Motor neuron (in vitro differentiated cells): ENCODE measurements around the gene SPINT1. TPM values are rescaled to one million over a fixed set of nuclear protein-coding genes. Genes with fewer than 3 reads are reported as not detected.

Experiments
- ATAC-seq, 8 experiments: fragments of 200-7000 bp; cut with Tn5 transposase; replicated peaks in 6 of 8; 2 replicates each; pipeline ENCODE4 v1.8.0; 2021; ENCODE audit warnings: mild to moderate bottlenecking in 8 of 8, moderate library complexity in 8 of 8
- H3K27ac ChIP-seq, 2 donors: fragments of 250-450 bp; sonication (Bioruptor Pico); 2 replicates each; pipeline ENCODE4 v1.9.0; 2021; ENCODE audit warnings: antibody characterized with exemption in 2 of 2, mild to moderate bottlenecking in 2 of 2, moderate library complexity in 1 of 2
- H3K4me1 ChIP-seq, 2 donors: fragments of 250-450 bp; sonication (Bioruptor Pico); replicated peaks in 1 of 2; 2 replicates each; pipeline ENCODE4 v1.6.1; 2021; ENCODE audit warnings: antibody characterized with exemption in 2 of 2, mild to moderate bottlenecking in 2 of 2, moderate library complexity in 1 of 2
- H3K4me3 ChIP-seq, 5 donors: fragments of 250-450 bp; sonication (Bioruptor Pico); 2 replicates each; pipeline ENCODE4 v1.9.0; 2021; ENCODE audit warnings: antibody characterized with exemption in 5 of 5, mild to moderate bottlenecking in 5 of 5, moderate library complexity in 4 of 5
- WGBS, 10 experiments: fragments of 450-650 bp; shearing (Covaris generic); methylation state at CpG; one replicate each; pipeline ENCODE4 v1.0.0; 2022; 5-methylcytosine and 5-hydroxymethylcytosine counted together
- in situ Hi-C, 9 experiments: fragments of 400-800 bp; cut with MboI; loops; one replicate each; pipeline ENCODE4 v1.15.0; 2021; ENCODE audit warnings: low sequenced_read_pairs in 9 of 9, low pct_unique_long_range_greater_than_20kb in 2 of 9; ENCODE audit not compliant: unreplicated experiment in 9 of 9
- total RNA-seq, 8 experiments: library from RNA; unstranded; fragments of 300-600 nt; gene quantifications; 2 replicates each; pipeline versions ENCODE4 v1.2.3 to v1.2.4, GENCODE V29; 2022

The SPINT1 gene
- total RNA-seq, 8 experiments from 2014 or later: 0.09 to 1.9 (median 0.37) TPM

DNA sequence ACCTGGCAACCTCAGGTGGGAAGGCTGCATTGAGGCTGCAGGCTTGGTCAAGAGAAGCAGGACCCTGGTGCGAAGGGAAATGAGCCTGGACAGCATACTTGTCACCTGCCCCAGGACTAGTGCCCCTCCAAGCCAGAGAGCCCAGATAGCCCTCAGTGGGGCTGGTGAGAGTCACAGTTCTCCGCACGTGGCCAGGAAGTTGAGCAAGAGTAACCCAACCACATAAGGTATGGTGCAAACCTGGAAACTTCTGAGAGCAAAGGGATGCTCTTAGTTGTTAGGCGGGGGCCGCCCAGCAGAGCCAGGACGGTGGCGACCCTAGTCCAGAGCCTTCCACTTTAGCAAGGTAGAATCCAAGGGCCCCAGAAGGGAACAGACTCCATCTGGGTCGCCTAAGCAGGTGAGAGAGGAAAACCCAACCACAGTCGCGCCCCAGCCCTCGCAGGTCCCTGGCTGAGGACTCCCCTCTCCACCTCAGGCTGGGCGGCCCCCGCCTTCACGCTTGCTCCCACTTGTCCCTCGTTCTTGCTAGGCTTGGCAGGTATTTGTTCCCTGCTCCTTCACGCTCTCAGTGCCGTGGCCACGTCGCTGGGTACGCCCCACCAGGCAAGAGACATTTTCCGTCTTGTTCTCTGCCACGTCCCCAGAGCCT, 49.3 kb downstream of the SPINT1 start:
- Histone ChIP-seq H3K4me1 (peaks cover 3 to 5% of the 10 kb centered on the region in 2 donors), H3K27ac (no peak overlapping the region), H3K4me3 (no peak overlapping the region)
- no peak for ATAC-seq
- 71 to 96% (median 94%) methylated on average over 2 to 16 of the region's 22 CpGs; no CpG with 5 or more reads in 6 of the 10 experiments for WGBS, 10 experiments
- in situ Hi-C loops: no loop called here

GRCh38 chr15:40893733-40894680, 50.2 kb downstream of the SPINT1 start, which contains the start of gene VPS18:
Gene VPS18 (plus strand): TSS chr15:40894450. CDS start chr15:40894769, 319 bp downstream.
- peak within 1 kb of the TSS; percentile 62 to 78 for H3K27ac ChIP-seq
- WGBS, 10 experiments: 0 to 80% (median 21%) methylated on average over 1 to 14 of the region's 55 CpGs; no CpG with 5 or more reads in 5 of the 10 experiments
- in situ Hi-C loops: no loop called here
- peak within 1 kb of the TSS; percentile 63 to 67 (median 65) for H3K4me3 ChIP-seq
- peak; percentile 90 to 97 (median 95) for ATAC-seq
- H3K4me1 ChIP-seq: peaks cover 3 to 5% of the 10 kb centered on the region in 2 donors

GRCh38 chr15:40894681-40895448, 51.0 kb downstream of the SPINT1 start:
- Histone ChIP-seq H3K4me3 (peak overlapping the region; percentile 63 to 67 (median 65)), H3K27ac (peak overlapping the region; percentile 62 to 78), H3K4me1 (peaks cover 3 to 5% of the 10 kb centered on the region in 2 donors)
- 0 to 4% (median 0%) methylated on average over 2 to 12 of the region's 33 CpGs; no CpG with 5 or more reads in 3 of the 10 experiments for WGBS, 10 experiments
- ATAC-seq: peak; percentile 11 to 66 (median 22)
- in situ Hi-C loops: no loop called here

DNA sequence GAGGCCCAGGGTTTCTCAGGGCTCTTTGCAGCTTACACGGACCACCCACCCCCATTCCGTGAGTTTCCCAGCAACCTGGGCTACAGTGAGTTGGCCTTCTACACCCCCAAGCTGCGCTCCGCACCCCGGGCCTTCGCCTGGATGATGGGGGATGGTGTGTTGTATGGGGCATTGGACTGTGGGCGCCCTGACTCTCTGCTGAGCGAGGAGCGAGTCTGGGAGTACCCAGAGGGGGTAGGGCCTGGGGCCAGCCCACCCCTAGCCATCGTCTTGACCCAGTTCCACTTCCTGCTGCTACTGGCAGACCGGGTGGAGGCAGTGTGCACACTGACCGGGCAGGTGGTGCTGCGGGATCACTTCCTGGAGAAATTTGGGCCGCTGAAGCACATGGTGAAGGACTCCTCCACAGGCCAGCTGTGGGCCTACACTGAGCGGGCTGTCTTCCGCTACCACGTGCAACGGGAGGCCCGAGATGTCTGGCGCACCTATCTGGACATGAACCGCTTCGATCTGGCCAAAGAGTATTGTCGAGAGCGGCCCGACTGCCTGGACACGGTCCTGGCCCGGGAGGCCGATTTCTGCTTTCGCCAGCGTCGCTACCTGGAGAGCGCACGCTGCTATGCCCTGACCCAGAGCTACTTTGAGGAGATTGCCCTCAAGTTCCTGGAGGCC, 55.8 kb downstream of the SPINT1 start:
- peaks cover 3 to 5% of the 10 kb centered on the region in 2 donors for H3K4me1 ChIP-seq
- ATAC-seq: peak in 3 of 8 experiments; percentile 2 to 11 (median 4)
- no peak overlapping the region for H3K27ac ChIP-seq
- in situ Hi-C loops: loop anchor here in 3 of 9 experiments (10.0 to 25.0 kb wide), 2 partner anchors 113 to 125 kb away; no protein-coding TSS in a partner anchor
- no peak overlapping the region for H3K4me3 ChIP-seq
- WGBS, 10 experiments: 70 to 100% (median 92%) methylated on average over 1 to 14 of the region's 33 CpGs; no CpG with 5 or more reads in 4 of the 10 experiments

DNA sequence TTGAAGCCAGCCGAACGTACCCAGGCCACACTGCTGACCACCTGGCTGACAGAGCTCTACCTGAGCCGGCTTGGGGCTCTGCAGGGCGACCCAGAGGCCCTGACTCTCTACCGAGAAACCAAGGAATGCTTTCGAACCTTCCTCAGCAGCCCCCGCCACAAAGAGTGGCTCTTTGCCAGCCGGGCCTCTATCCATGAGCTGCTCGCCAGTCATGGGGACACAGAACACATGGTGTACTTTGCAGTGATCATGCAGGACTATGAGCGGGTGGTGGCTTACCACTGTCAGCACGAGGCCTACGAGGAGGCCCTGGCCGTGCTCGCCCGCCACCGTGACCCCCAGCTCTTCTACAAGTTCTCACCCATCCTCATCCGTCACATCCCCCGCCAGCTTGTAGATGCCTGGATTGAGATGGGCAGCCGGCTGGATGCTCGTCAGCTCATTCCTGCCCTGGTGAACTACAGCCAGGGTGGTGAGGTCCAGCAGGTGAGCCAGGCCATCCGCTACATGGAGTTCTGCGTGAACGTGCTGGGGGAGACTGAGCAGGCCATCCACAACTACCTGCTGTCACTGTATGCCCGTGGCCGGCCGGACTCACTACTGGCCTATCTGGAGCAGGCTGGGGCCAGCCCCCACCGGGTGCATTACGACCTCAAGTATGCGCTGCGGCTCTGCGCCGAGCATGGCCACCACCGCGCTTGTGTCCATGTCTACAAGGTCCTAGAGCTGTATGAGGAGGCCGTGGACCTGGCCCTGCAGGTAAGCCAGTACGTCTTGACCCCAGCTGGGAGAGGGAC, 56.6 kb downstream of the SPINT1 start:
- Histone ChIP-seq H3K27ac (no peak overlapping the region), H3K4me1 (peaks cover 2 to 3% of the 10 kb centered on the region in 2 donors), H3K4me3 (no peak overlapping the region)
- in situ Hi-C loops: loop anchor here in 3 of 9 experiments (10.0 to 25.0 kb wide), 2 partner anchors 112 to 124 kb away; no protein-coding TSS in a partner anchor
- WGBS, 10 experiments: 80 to 100% (median 93%) methylated on average over 1 to 23 of the region's 36 CpGs; no CpG with 5 or more reads in 5 of the 10 experiments
- ATAC-seq: no peak

GRCh38 chr15:40901053-40901443, 57.2 kb downstream of the SPINT1 start:
- Histone ChIP-seq H3K27ac (no peak overlapping the region), H3K4me3 (no peak overlapping the region), H3K4me1 (no peaks in the 10 kb centered on the region)
- no peak for ATAC-seq
- in situ Hi-C loops: loop anchor here in 3 of 9 experiments (10.0 to 25.0 kb wide), 2 partner anchors 111 to 124 kb away; no protein-coding TSS in a partner anchor
- 93 to 100% (median 100%) methylated on average over 1 to 4 of the region's 5 CpGs; no CpG with 5 or more reads in 7 of the 10 experiments for WGBS, 10 experiments

DNA sequence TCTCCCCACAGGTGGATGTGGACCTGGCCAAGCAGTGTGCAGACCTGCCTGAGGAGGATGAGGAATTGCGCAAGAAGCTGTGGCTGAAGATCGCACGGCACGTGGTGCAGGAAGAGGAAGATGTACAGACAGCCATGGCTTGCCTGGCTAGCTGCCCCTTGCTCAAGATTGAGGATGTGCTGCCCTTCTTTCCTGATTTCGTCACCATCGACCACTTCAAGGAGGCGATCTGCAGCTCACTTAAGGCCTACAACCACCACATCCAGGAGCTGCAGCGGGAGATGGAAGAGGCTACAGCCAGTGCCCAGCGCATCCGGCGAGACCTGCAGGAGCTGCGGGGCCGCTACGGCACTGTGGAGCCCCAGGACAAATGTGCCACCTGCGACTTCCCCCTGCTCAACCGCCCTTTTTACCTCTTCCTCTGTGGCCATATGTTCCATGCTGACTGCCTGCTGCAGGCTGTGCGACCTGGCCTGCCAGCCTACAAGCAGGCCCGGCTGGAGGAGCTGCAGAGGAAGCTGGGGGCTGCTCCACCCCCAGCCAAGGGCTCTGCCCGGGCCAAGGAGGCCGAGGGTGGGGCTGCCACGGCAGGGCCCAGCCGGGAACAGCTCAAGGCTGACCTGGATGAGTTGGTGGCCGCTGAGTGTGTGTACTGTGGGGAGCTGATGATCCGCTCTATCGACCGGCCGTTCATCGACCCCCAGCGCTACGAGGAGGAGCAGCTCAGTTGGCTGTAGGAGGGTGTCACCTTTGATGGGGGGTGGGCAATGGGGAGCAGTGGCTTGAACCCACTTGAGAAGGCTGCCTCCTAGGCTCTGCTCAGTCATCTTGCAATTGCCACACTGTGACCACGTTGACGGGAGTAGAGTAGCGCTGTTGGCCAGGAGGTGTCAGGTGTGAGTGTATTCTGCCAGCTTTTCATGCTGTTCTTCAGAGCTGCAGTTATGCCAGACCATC, 59.0 kb downstream of the SPINT1 start:
- no peak for ATAC-seq
- in situ Hi-C loops: loop anchor here in 3 of 9 experiments (10.0 to 25.0 kb wide), 2 partner anchors 109 to 122 kb away; no protein-coding TSS in a partner anchor
- Histone ChIP-seq H3K27ac (no peak overlapping the region), H3K4me3 (no peak overlapping the region), H3K4me1 (peaks cover 8 to 9% of the 10 kb centered on the region in 2 donors)
- WGBS, 10 experiments: 50 to 100% (median 86%) methylated on average over 1 to 12 of the region's 33 CpGs; no CpG with 5 or more reads in 3 of the 10 experiments

DNA sequence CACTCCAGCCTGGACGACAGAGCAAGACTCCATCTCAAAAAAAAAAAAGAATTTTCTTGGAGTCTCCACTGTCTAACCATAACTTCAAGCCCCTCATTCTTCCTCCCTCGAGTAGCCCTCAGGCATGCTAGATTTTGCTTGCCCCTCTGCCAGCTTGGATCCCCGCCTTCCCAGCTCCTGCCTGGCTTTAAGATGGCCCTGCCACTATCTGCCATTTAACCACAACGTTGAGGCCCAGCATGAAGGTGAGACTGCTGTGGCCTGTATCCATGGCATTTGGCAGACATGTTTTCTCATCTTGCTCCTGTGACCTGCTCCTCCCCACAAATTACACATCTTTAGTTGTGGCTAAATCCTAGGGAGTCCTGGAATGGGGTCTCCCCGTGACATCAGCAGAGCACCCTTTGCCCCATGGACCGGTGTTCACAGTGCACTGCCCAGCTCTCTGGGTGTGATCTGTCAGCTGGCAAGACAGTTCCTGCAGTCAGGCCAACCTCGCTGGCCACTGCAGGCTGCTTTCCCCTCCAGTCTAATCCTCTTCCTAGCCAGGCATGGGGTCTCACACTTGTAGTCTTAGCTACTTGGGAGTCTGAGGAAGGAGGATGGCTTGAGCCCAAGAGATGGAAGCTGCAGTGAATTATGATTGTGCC, 60.8 kb downstream of the SPINT1 start:
- in situ Hi-C loops: loop anchor here in 3 of 9 experiments (10.0 to 25.0 kb wide), 2 partner anchors 108 to 120 kb away; no protein-coding TSS in a partner anchor
- 40 to 100% (median 91%) methylated on average over 1 to 4 of the region's 7 CpGs; no CpG with 5 or more reads in 4 of the 10 experiments for WGBS, 10 experiments
- ATAC-seq: no peak
- H3K27ac ChIP-seq: no peak overlapping the region
- H3K4me1 ChIP-seq: peaks cover 8 to 9% of the 10 kb centered on the region in 2 donors
- no peak overlapping the region for H3K4me3 ChIP-seq

DNA sequence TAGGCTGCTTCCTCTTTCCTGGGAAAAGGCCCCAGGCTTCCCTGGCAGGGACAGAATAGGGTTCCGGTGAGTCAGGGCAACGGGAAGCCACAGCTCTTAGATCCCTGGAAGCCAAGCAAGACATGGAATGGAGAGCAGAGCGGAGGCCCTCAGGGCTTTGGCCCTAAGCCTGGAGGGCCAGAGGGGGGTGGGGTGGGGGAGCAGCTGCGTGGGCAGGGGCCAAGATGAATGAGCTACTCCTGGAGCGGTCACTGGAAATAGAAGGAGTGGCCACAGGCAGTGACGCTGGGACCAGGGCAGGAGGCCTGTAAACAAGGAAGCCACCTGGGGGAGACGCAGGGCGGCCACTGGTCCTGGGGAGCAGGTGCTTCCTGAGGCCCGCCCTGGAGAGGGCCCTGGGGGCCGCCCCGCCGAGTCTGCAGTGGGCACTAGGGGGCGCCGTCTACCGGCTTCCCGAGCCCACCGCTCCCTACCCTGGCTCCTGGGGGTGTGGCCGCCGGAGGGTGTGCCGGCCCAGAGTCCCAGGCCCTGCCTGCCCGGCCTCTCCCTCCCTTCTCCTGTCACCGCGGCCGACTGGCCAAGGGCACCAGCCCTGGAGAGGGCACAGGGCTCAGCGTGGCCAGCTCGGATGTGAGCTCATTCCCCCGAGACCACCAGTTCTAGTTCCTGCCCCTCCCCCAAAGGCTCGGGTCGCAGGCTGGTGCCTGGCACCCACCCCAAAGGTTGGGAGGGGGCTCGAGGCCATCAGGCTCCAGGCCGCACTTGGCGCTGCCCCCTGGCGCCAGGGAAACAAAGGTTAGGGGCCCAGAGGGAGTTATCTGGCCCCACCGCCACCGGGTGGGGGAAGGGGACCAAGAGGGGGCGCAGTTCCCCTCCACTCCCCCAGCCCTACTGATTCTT, 62.5 kb downstream of the SPINT1 start:
- in situ Hi-C loops: loop anchor here in 3 of 9 experiments (10.0 to 25.0 kb wide), 2 partner anchors 106 to 118 kb away; no protein-coding TSS in a partner anchor
- Histone ChIP-seq H3K27ac (peak overlapping the region; percentile 34 to 56), H3K4me3 (peak overlapping the region in 1 of 5 donors; percentile 11), H3K4me1 (peaks cover 23 to 24% of the 10 kb centered on the region in 2 donors)
- WGBS, 10 experiments: 25% methylated on average over 2 of the region's 36 CpGs; no CpG with 5 or more reads in 9 of the 10 experiments
- peak; percentile 75 to 90 (median 80) for ATAC-seq
